A673 (cell line): ENCODE measurements around the gene FAIM2. TPM values are rescaled to one million over a fixed set of nuclear protein-coding genes. Genes with fewer than 3 reads are reported as not detected.

Experiments used
- BruUV-seq: library from RNA; stranded (reverse); fragments of 400-500 nt; replicated peaks from 2 replicates; lab custom pipeline; 2021; lab: Mats Ljungman, UMichigan
- CTCF ChIA-PET: fragments of 300-600 bp; sonication (Branson Sonifier 250); formaldehyde crosslinking; loops from one replicate; lab custom pipeline; 2022; ENCODE audit warnings: antibody characterized with exemption; lab: Charles Lee
- POLR2A ChIA-PET: fragments of 300-600 bp; sonication (Branson Sonifier 250); formaldehyde crosslinking; loops from one replicate; lab custom pipeline; 2022; ENCODE audit warnings: antibody characterized with exemption; ENCODE audit not compliant: low non-redundant PET; lab: Charles Lee
- DNase-seq: peaks from one replicate; pipeline ENCODE4 v3.0.0-alpha.2; 2015; ENCODE audit warnings: low spot score
- H3K27ac ChIP-seq: fragments of 200-600 bp; sonication (generic); 2 replicates; pipeline ENCODE4 v1.5.1; 2016; ENCODE audit warnings: mixed run types, low read depth, mild to moderate bottlenecking, mixed read lengths, antibody characterized with exemption, low read length; ENCODE audit not compliant: poor library complexity, severe bottlenecking
- H3K27me3 ChIP-seq: fragments of 200-600 bp; sonication (generic); replicated peaks from 2 replicates; pipeline ENCODE4 v1.6.1; 2017; ENCODE audit warnings: mixed run types, low read depth, mild to moderate bottlenecking, mixed read lengths, antibody characterized with exemption, low read length; ENCODE audit not compliant: insufficient read depth, poor library complexity
- H3K36me3 ChIP-seq: fragments of 200-600 bp; sonication (generic); 2 replicates; pipeline ENCODE4 v1.6.1; 2016; ENCODE audit warnings: mixed run types, mild to moderate bottlenecking, mixed read lengths, antibody characterized with exemption, low read length; ENCODE audit not compliant: insufficient read depth, poor library complexity, severe bottlenecking
- H3K4me1 ChIP-seq: fragments of 200-600 bp; sonication (generic); 2 replicates; pipeline ENCODE4 v1.6.1; 2017; ENCODE audit warnings: mixed run types, mild to moderate bottlenecking, mixed read lengths, antibody characterized with exemption, low read length; ENCODE audit not compliant: insufficient read depth, poor library complexity, severe bottlenecking
- H3K4me3 ChIP-seq: fragments of 200-600 bp; sonication (generic); 2 replicates; pipeline ENCODE4 v1.5.1; 2016; ENCODE audit warnings: low read depth, mixed run types, mild to moderate bottlenecking, mixed read lengths, low read length; ENCODE audit not compliant: poor library complexity, severe bottlenecking
- H3K9me3 ChIP-seq: fragments of 200-600 bp; sonication (generic); 2 replicates; pipeline ENCODE4 v1.6.1; 2016; ENCODE audit warnings: mixed run types, low read depth, mild to moderate bottlenecking, mixed read lengths, antibody characterized with exemption, low read length; ENCODE audit not compliant: poor library complexity, severe bottlenecking
- CTCF ChIP-seq: fragments of 300-800, 200-600 bp; sonication (generic); conservative IDR thresholded peaks from 2 replicates; pipeline ENCODE4 v1.5.1; 2017; ENCODE audit warnings: low read depth, mild to moderate bottlenecking, antibody characterized with exemption, low read length, moderate library complexity, mixed read lengths
- EZH2 ChIP-seq: fragments of 200-600 bp; sonication (generic); IDR thresholded peaks from 2 replicates; pipeline ENCODE4 v1.6.1; 2017; ENCODE audit warnings: borderline replicate concordance, low read depth, mild to moderate bottlenecking, mixed read lengths, antibody characterized with exemption, low read length; ENCODE audit not compliant: poor library complexity, severe bottlenecking
- intact Hi-C: fragments of 100-400 bp; cut with micrococcal nuclease; formaldehyde crosslinking; loops from one replicate; pipeline ENCODE4 v1.10.0; 2022; ENCODE audit not compliant: unreplicated experiment
- total RNA-seq: library from RNA; stranded (reverse); gene quantifications from 2 replicates; pipeline ENCODE4 v1.2.3, GENCODE V29; 2021

Gene FAIM2
- total RNA-seq, 1 experiment from 2014 or later, result not detected

GRCh38 chr12:49921299-49921698 is 17.6 kb upstream of the FAIM2 start:
- Histone ChIP-seq H3K4me1 (no peaks in the 10 kb centered on the region), H3K27me3 (no peaks in the 10 kb centered on the region), H3K27ac (no peak overlapping the region), H3K9me3 (no peaks in the 10 kb centered on the region), H3K4me3 (no peak overlapping the region), H3K36me3 (no peaks in the 10 kb centered on the region)
- intact Hi-C loops, result no loop called here
- no peak for DNase-seq
- ChIA-PET POLR2A (no interaction called here), CTCF (no interaction called here)
- no TSS peak for BruUV-seq
- no peak for TF ChIP-seq EZH2
- no peak for TF ChIP-seq CTCF

- no peaks in the 10 kb centered on the region for H3K27me3 ChIP-seq
- H3K4me3 ChIP-seq, result no peak overlapping the region
- no peaks in the 10 kb centered on the region for H3K36me3 ChIP-seq
- BruUV-seq, result no TSS peak
- POLR2A ChIA-PET, result no interaction called here
- H3K4me1 ChIP-seq, result no peaks in the 10 kb centered on the region
- intact Hi-C loops, result no loop called here
- H3K27ac ChIP-seq, result no peak overlapping the region
- no peaks in the 10 kb centered on the region for H3K9me3 ChIP-seq
- TF ChIP-seq EZH2, result no peak
- no peak for TF ChIP-seq CTCF
- CTCF ChIA-PET, result no interaction called here
- no peak for DNase-seq
Measured at GRCh38 chr12:49920915-49921286, 17.2 kb upstream of the FAIM2 start.

- Histone ChIP-seq H3K9me3 (no peaks in the 10 kb centered on the region), H3K36me3 (no peaks in the 10 kb centered on the region), H3K27ac (no peak overlapping the region), H3K4me3 (no peak overlapping the region), H3K27me3 (no peaks in the 10 kb centered on the region), H3K4me1 (no peaks in the 10 kb centered on the region)
- TF ChIP-seq CTCF, result no peak
- no peak for TF ChIP-seq EZH2
- intact Hi-C loops, result no loop called here
- no TSS peak for BruUV-seq
- ChIA-PET POLR2A (no interaction called here), CTCF (no interaction called here)
- no peak for DNase-seq
Measured at GRCh38 chr12:49920241-49920914, 16.7 kb upstream of the FAIM2 start.
